Neural progenitor cell (in vitro differentiated cells): ENCODE data around the gene GRK6. TPM values are rescaled to one million over a fixed set of nuclear protein-coding genes. Genes with fewer than 3 reads are reported as not detected.

ENCODE experiments used
- DNase-seq: peaks from one replicate; pipeline ENCODE4 v3.0.0-alpha.2; 2016; ENCODE audit warnings: low spot score
- H2AFZ ChIP-seq: fragments of 200-600 bp; sonication (generic); replicated peaks from 2 replicates; pipeline ENCODE4 v1.6.1; 2016; ENCODE audit warnings: antibody characterized with exemption
- H3F3A ChIP-seq: fragments of 200-600 bp; sonication (generic); 2 replicates; pipeline ENCODE4 v1.6.1; 2016; ENCODE audit warnings: antibody characterized with exemption, low read depth
- H3K27ac ChIP-seq: fragments of 200-600 bp; sonication (generic); 2 replicates; pipeline ENCODE4 v1.5.1; 2016; ENCODE audit warnings: mild to moderate bottlenecking
- H3K27me3 ChIP-seq: fragments of 200-600 bp; sonication (generic); 2 replicates; pipeline ENCODE4 v1.6.1; 2016; ENCODE audit warnings: mild to moderate bottlenecking, moderate library complexity
- H3K36me3 ChIP-seq: fragments of 200-600 bp; sonication (generic); 2 replicates; pipeline ENCODE4 v1.5.1; 2016
- H3K4me1 ChIP-seq: fragments of 200-600 bp; sonication (generic); 2 replicates; pipeline ENCODE4 v1.6.1; 2016; ENCODE audit warnings: mixed run types
- H3K4me2 ChIP-seq: fragments of 200-600 bp; sonication (generic); 2 replicates; pipeline ENCODE4 v1.6.1; 2016
- H3K4me3 ChIP-seq: fragments of 200-600 bp; sonication (generic); 2 replicates; pipeline ENCODE4 v1.5.1; 2016
- H3K79me2 ChIP-seq: fragments of 200-600 bp; sonication (generic); 2 replicates; pipeline ENCODE4 v1.6.1; 2016; ENCODE audit warnings: low read depth
- H3K9ac ChIP-seq: fragments of 200-600 bp; sonication (generic); 2 replicates; pipeline ENCODE4 v1.6.1; 2016
- H3K9me3 ChIP-seq: fragments of 200-600 bp; sonication (generic); 2 replicates; pipeline ENCODE4 v1.5.1; 2016; ENCODE audit warnings: low read depth
- H4K20me1 ChIP-seq: fragments of 200-600 bp; sonication (generic); 2 replicates; pipeline ENCODE4 v1.6.1; 2016; ENCODE audit warnings: low read depth
- H3K27ac Mint-ChIP-seq: 3 replicates; pipeline ENCODE4 v1.8.0; 2021; ENCODE audit warnings: mixed read lengths
- H3K27me3 Mint-ChIP-seq: 2 replicates; pipeline ENCODE4 v1.8.0; 2022; ENCODE audit warnings: low read depth, mild to moderate bottlenecking, inconsistent platforms, moderate library complexity, mixed read lengths; ENCODE audit not compliant: insufficient read depth
- H3K36me3 Mint-ChIP-seq: 3 replicates; pipeline ENCODE4 v1.8.0; 2021; ENCODE audit warnings: mixed read lengths
- H3K4me1 Mint-ChIP-seq: 3 replicates; pipeline ENCODE4 v1.8.0; 2021; ENCODE audit warnings: mixed read lengths
- H3K4me3 Mint-ChIP-seq: 3 replicates; pipeline ENCODE4 v1.8.0; 2021; ENCODE audit warnings: mild to moderate bottlenecking, moderate library complexity, mixed read lengths
- H3K9me3 Mint-ChIP-seq: 3 replicates; pipeline ENCODE4 v1.8.0; 2020; ENCODE audit warnings: mixed read lengths
- EZH2 ChIP-seq: fragments of 200-600 bp; sonication (generic); IDR thresholded peaks from 2 replicates; pipeline ENCODE4 v1.6.1; 2017; ENCODE audit warnings: antibody characterized with exemption, mild to moderate bottlenecking, moderate library complexity
- EZH2phosphoT487 ChIP-seq: fragments of 200-600 bp; sonication (generic); IDR thresholded peaks from 2 replicates; pipeline ENCODE4 v1.6.1; 2017; ENCODE audit warnings: antibody characterized with exemption
- total RNA-seq: library from RNA; depleted of rRNA; stranded (reverse); fragments of >200 nt; gene quantifications from 2 replicates; pipeline ENCODE4 v1.2.3, GENCODE V29; 2015; ENCODE audit warnings: low replicate concordance
- TF ChIP-seq, protein P1 (sequence below): fragments of 200-600 bp; sonication (generic); IDR thresholded peaks from 2 replicates; pipeline ENCODE4 v1.5.1; 2017; ENCODE audit warnings: antibody characterized with exemption, mild to moderate bottlenecking

GRK6 gene
- total RNA-seq, 1 donor from 2014 or later: 24.0 TPM

GRCh38 chr5:177454397-177455035 lies 28.0 kb downstream of the GRK6 start:
- H3K27ac ChIP-seq: peak overlapping the region; percentile 16

DNA sequence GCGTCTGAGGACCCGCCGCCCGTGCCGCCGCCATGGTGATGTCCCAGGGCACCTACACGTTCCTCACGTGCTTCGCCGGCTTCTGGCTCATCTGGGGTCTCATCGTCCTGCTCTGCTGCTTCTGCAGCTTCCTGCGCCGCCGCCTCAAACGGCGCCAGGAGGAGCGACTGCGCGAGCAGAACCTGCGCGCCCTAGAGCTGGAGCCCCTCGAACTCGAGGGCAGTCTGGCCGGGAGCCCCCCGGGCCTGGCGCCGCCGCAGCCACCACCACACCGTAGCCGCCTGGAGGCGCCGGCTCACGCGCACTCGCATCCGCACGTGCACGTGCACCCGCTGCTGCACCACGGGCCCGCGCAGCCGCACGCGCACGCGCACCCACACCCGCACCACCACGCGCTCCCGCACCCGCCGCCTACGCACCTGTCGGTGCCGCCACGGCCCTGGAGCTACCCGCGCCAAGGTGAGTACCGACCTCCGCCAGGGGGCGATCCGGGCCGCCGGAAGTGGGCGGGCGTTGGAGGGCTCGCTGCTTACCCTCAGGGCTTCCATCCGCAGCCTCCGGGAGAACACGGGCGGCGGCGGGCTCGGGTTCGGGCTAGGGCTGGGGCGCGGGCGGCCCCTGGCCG lies 28.7 kb downstream of the GRK6 start:
- Mint-ChIP-seq H3K36me3 (peaks cover 11% of the 10 kb centered on the region), H3K9me3 (no peaks in the 10 kb centered on the region), H3K27ac (no peak overlapping the region), H3K27me3 (peaks cover 20% of the 10 kb centered on the region), H3K4me1 (peaks cover 46% of the 10 kb centered on the region), H3K4me3 (peak overlapping the region; percentile 76)
- TF ChIP-seq EZH2 (peak; percentile 8), EZH2phosphoT487 (no peak)
- TF ChIP-seq, protein P1, sequence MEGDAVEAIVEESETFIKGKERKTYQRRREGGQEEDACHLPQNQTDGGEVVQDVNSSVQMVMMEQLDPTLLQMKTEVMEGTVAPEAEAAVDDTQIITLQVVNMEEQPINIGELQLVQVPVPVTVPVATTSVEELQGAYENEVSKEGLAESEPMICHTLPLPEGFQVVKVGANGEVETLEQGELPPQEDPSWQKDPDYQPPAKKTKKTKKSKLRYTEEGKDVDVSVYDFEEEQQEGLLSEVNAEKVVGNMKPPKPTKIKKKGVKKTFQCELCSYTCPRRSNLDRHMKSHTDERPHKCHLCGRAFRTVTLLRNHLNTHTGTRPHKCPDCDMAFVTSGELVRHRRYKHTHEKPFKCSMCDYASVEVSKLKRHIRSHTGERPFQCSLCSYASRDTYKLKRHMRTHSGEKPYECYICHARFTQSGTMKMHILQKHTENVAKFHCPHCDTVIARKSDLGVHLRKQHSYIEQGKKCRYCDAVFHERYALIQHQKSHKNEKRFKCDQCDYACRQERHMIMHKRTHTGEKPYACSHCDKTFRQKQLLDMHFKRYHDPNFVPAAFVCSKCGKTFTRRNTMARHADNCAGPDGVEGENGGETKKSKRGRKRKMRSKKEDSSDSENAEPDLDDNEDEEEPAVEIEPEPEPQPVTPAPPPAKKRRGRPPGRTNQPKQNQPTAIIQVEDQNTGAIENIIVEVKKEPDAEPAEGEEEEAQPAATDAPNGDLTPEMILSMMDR: peak; percentile 76
- H3K36me3 ChIP-seq: peaks cover 4% of the 10 kb centered on the region
- H3K4me3 ChIP-seq: peak overlapping the region; percentile 57
- H3K4me1 ChIP-seq: peaks cover 14% of the 10 kb centered on the region
- H3K27me3 ChIP-seq: no peaks in the 10 kb centered on the region
- H3K4me2 ChIP-seq: peak overlapping the region; percentile 84
- no peak overlapping the region for H3K9ac ChIP-seq
- peaks cover 56% of the 10 kb centered on the region for H4K20me1 ChIP-seq
- peak; percentile 94 for DNase-seq
- no peaks in the 10 kb centered on the region for H3K9me3 ChIP-seq
- H2AFZ ChIP-seq: no peak overlapping the region
- peak overlapping the region; percentile 16 for H3K27ac ChIP-seq
- peaks cover 11% of the 10 kb centered on the region for H3K79me2 ChIP-seq
- peaks cover 64% of the 10 kb centered on the region for H3F3A ChIP-seq

More at GRCh38 chr5:177454397-177455035, 28.0 kb downstream of the GRK6 start:
- peak; percentile 95 for DNase-seq
- H3K4me3 Mint-ChIP-seq: peak overlapping the region; percentile 84
- TF ChIP-seq EZH2phosphoT487 (no peak), EZH2 (peak; percentile 31)
- TF ChIP-seq, protein P1: peak; percentile 83
- Histone ChIP-seq H3K4me2 (peak overlapping the region; percentile 84), H3K9me3 (no peaks in the 10 kb centered on the region), H3K36me3 (peaks cover 4% of the 10 kb centered on the region), H3K4me3 (peak overlapping the region; percentile 57), H3F3A (peaks cover 57% of the 10 kb centered on the region), H3K27me3 (no peaks in the 10 kb centered on the region), H3K4me1 (peaks cover 14% of the 10 kb centered on the region), H3K9ac (no peak overlapping the region), H2AFZ (no peak overlapping the region), H3K79me2 (peaks cover 11% of the 10 kb centered on the region), H4K20me1 (peaks cover 52% of the 10 kb centered on the region)
- peaks cover 20% of the 10 kb centered on the region for H3K27me3 Mint-ChIP-seq
- no peaks in the 10 kb centered on the region for H3K9me3 Mint-ChIP-seq
- no peak overlapping the region for H3K27ac Mint-ChIP-seq
- peaks cover 11% of the 10 kb centered on the region for H3K36me3 Mint-ChIP-seq
- H3K4me1 Mint-ChIP-seq: peaks cover 50% of the 10 kb centered on the region

GRCh38 chr5:177455661-177456590 lies 29.4 kb downstream of the GRK6 start:
- Histone ChIP-seq H3K4me3 (peak overlapping the region; percentile 57), H2AFZ (no peak overlapping the region), H3K27ac (peak overlapping the region; percentile 10), H3K9me3 (no peaks in the 10 kb centered on the region), H3K79me2 (peaks cover 11% of the 10 kb centered on the region), H3K36me3 (peaks cover 4% of the 10 kb centered on the region), H3K4me1 (peaks cover 14% of the 10 kb centered on the region), H3K4me2 (peak overlapping the region; percentile 84), H3K9ac (no peak overlapping the region), H3K27me3 (no peaks in the 10 kb centered on the region), H4K20me1 (peaks cover 59% of the 10 kb centered on the region), H3F3A (peaks cover 71% of the 10 kb centered on the region)
- peaks cover 20% of the 10 kb centered on the region for H3K27me3 Mint-ChIP-seq
- H3K4me1 Mint-ChIP-seq: peaks cover 46% of the 10 kb centered on the region
- DNase-seq: peak; percentile 96
- no peak for TF ChIP-seq EZH2phosphoT487
- TF ChIP-seq, protein P1: peak; percentile 98
- H3K4me3 Mint-ChIP-seq: peak overlapping the region; percentile 84
- H3K9me3 Mint-ChIP-seq: no peaks in the 10 kb centered on the region
- H3K36me3 Mint-ChIP-seq: peaks cover 11% of the 10 kb centered on the region
- H3K27ac Mint-ChIP-seq: peak overlapping the region; percentile 82
